Measurements from ENCODE around the gene FHDC1.
A peak's percentile ranks its signal among the peaks of the same experiment; 100 is the strongest.

FHDC1 gene

DNA sequence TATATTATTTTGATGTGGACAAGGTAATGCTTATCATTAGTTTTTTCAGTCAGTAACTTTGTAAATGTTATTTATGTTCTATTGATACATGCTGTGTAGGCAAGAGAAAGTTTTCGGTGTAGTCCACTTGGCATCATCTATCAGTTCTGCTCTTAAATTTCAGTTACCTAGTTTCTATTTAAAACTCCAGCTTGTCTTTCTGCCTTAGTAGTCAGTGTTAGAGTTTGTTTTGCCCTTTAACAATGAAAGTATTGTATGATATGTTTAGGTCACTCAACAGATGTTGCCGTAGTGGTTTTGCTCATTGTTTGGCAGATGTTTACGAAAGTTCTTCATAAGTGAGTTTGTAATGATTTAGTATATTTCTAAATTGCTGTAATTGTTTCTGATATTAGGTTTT lies 34.9 kb upstream of the FHDC1 start:
- TF ChIP-seq NFIC (IDR thresholded peaks at IDR 0.05), result no peak
- TF ChIP-seq YY1 (IDR thresholded peaks at IDR 0.05; ENCODE audit: low read depth), result no peak
- TF ChIP-seq EGR1 (IDR thresholded peaks at IDR 0.05), result no peak
- TF ChIP-seq CREB1 (IDR thresholded peaks at IDR 0.05; ENCODE audit: low read depth), result no peak
- TF ChIP-seq FOXM1 (IDR thresholded peaks at IDR 0.05; ENCODE audit: borderline replicate concordance, low read depth), result no peak
- no peak for TF ChIP-seq CEBPB (IDR thresholded peaks at IDR 0.05)
- no peak for TF ChIP-seq EP300 (IDR thresholded peaks at IDR 0.05; ENCODE audit: borderline replicate concordance)
- TF ChIP-seq, protein P1, sequence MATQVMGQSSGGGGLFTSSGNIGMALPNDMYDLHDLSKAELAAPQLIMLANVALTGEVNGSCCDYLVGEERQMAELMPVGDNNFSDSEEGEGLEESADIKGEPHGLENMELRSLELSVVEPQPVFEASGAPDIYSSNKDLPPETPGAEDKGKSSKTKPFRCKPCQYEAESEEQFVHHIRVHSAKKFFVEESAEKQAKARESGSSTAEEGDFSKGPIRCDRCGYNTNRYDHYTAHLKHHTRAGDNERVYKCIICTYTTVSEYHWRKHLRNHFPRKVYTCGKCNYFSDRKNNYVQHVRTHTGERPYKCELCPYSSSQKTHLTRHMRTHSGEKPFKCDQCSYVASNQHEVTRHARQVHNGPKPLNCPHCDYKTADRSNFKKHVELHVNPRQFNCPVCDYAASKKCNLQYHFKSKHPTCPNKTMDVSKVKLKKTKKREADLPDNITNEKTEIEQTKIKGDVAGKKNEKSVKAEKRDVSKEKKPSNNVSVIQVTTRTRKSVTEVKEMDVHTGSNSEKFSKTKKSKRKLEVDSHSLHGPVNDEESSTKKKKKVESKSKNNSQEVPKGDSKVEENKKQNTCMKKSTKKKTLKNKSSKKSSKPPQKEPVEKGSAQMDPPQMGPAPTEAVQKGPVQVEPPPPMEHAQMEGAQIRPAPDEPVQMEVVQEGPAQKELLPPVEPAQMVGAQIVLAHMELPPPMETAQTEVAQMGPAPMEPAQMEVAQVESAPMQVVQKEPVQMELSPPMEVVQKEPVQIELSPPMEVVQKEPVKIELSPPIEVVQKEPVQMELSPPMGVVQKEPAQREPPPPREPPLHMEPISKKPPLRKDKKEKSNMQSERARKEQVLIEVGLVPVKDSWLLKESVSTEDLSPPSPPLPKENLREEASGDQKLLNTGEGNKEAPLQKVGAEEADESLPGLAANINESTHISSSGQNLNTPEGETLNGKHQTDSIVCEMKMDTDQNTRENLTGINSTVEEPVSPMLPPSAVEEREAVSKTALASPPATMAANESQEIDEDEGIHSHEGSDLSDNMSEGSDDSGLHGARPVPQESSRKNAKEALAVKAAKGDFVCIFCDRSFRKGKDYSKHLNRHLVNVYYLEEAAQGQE (IDR thresholded peaks at IDR 0.05; ENCODE audit: low read depth), result no peak
- TF ChIP-seq, protein P2, sequence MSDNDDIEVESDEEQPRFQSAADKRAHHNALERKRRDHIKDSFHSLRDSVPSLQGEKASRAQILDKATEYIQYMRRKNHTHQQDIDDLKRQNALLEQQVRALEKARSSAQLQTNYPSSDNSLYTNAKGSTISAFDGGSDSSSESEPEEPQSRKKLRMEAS (IDR thresholded peaks at IDR 0.05), result no peak
- no peak for TF ChIP-seq ZBTB7A (IDR thresholded peaks at IDR 0.05; ENCODE audit: low read depth)
- TF ChIP-seq TEAD4 (IDR thresholded peaks at IDR 0.05), result no peak
- TF ChIP-seq TAF1 (IDR thresholded peaks at IDR 0.05; ENCODE audit: low read depth), result no peak
- TF ChIP-seq TCF12 (IDR thresholded peaks at IDR 0.05; ENCODE audit: low read depth), result no peak
- no peak for TF ChIP-seq RAD21 (IDR thresholded peaks at IDR 0.05; ENCODE audit: low read depth)

DNA sequence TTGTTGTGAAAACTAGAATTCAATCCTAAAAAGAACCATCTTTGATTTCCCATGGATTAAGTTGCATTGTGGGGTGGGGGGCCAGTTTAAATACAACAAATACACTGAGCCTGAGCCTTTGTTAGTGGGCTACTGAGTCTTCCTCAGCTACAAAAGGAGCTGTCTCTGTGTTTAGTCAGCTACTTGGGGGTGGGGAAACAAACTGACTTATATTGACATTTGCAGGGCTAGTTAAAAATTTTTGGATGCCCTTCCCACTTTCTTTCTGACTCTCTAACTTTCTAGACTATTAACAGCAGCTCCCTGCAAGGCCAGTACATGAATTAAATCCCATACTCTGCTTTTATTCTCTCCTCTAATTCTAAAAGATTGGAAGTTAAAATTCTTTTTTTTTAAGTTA lies 32.5 kb upstream of the FHDC1 start:
- no peak for TF ChIP-seq FOXM1 (IDR thresholded peaks at IDR 0.05; ENCODE audit: borderline replicate concordance, low read depth)
- TF ChIP-seq, protein P1 (IDR thresholded peaks at IDR 0.05; ENCODE audit: low read depth), result no peak
- no peak for TF ChIP-seq TCF12 (IDR thresholded peaks at IDR 0.05; ENCODE audit: low read depth)
- TF ChIP-seq ZBTB7A (IDR thresholded peaks at IDR 0.05; ENCODE audit: low read depth), result no peak
- TF ChIP-seq TAF1 (IDR thresholded peaks at IDR 0.05; ENCODE audit: low read depth), result no peak
- TF ChIP-seq TEAD4 (IDR thresholded peaks at IDR 0.05), result no peak
- TF ChIP-seq EP300 (IDR thresholded peaks at IDR 0.05; ENCODE audit: borderline replicate concordance), result no peak
- TF ChIP-seq, protein P3, sequence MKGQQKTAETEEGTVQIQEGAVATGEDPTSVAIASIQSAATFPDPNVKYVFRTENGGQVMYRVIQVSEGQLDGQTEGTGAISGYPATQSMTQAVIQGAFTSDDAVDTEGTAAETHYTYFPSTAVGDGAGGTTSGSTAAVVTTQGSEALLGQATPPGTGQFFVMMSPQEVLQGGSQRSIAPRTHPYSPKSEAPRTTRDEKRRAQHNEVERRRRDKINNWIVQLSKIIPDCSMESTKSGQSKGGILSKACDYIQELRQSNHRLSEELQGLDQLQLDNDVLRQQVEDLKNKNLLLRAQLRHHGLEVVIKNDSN (IDR thresholded peaks at IDR 0.05), result no peak
- TF ChIP-seq CEBPB (IDR thresholded peaks at IDR 0.05), result no peak
- TF ChIP-seq YY1 (IDR thresholded peaks at IDR 0.05; ENCODE audit: low read depth), result no peak
- TF ChIP-seq, protein P2 (IDR thresholded peaks at IDR 0.05), result no peak
- TF ChIP-seq RAD21 (IDR thresholded peaks at IDR 0.05; ENCODE audit: low read depth), result no peak
- no peak for TF ChIP-seq EGR1 (IDR thresholded peaks at IDR 0.05)
- no peak for TF ChIP-seq CREB1 (IDR thresholded peaks at IDR 0.05; ENCODE audit: low read depth)
- no peak for TF ChIP-seq NFIC (IDR thresholded peaks at IDR 0.05)

DNA sequence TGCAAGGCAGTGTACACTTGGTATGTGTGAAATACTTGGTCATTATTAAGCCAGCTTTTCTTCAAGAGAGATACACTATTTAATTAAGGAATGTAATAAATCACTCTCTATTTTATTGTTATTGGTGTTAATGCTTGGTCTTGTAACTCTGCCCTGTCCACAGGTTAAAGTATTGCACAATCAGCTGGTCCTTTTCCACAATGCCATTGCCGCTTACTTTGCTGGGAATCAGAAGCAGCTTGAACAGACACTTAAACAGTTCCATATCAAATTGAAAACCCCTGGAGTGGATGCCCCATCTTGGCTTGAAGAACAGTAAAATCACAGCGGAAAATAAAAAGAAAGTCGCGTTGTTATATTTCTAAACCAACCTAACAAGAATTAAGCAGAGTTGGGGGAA lies 26.2 kb upstream of the FHDC1 start:
- TF ChIP-seq CEBPB (IDR thresholded peaks at IDR 0.05), result peak; percentile 85
- no peak for TF ChIP-seq CREB1 (IDR thresholded peaks at IDR 0.05; ENCODE audit: low read depth)

DNA sequence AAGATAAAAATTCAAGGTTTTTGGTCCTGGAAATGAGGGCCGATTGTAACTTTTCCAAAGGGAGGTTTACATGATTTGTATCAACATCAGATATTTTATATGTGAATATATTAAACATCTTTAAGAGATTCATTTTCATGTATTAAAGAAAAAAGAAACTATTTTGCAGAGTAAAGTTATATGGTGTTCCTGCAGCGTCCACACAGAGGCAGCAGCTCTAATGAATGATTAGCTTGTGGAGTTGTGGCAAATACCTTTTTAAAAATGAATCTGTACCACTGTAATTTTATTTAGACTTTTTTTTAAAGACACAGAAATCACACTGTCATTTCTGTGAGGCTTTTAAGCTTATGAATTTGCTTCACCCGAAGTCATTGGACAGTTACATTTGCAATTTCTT lies 25.6 kb upstream of the FHDC1 start:
- TF ChIP-seq EP300 (IDR thresholded peaks at IDR 0.05; ENCODE audit: borderline replicate concordance), result no peak
- TF ChIP-seq, protein P3 (IDR thresholded peaks at IDR 0.05), result no peak
- no peak for TF ChIP-seq ZBTB7A (IDR thresholded peaks at IDR 0.05; ENCODE audit: low read depth)
- TF ChIP-seq, protein P2 (IDR thresholded peaks at IDR 0.05), result no peak
- no peak for TF ChIP-seq TEAD4 (IDR thresholded peaks at IDR 0.05)
- no peak for TF ChIP-seq CREB1 (IDR thresholded peaks at IDR 0.05; ENCODE audit: low read depth)
- TF ChIP-seq RAD21 (IDR thresholded peaks at IDR 0.05; ENCODE audit: low read depth), result no peak
- no peak for TF ChIP-seq YY1 (IDR thresholded peaks at IDR 0.05; ENCODE audit: low read depth)
- no peak for TF ChIP-seq CEBPB (IDR thresholded peaks at IDR 0.05)
- TF ChIP-seq, protein P1 (IDR thresholded peaks at IDR 0.05; ENCODE audit: low read depth), result no peak
- no peak for TF ChIP-seq EGR1 (IDR thresholded peaks at IDR 0.05)
- TF ChIP-seq FOXM1 (IDR thresholded peaks at IDR 0.05; ENCODE audit: borderline replicate concordance, low read depth), result no peak
- TF ChIP-seq TCF12 (IDR thresholded peaks at IDR 0.05; ENCODE audit: low read depth), result no peak
- TF ChIP-seq NFIC (IDR thresholded peaks at IDR 0.05), result no peak

All from Ishikawa (cell line).